Panc1 (cell line): ENCODE data around the gene KLK7. TPM values are rescaled to one million over a fixed set of nuclear protein-coding genes. Genes with fewer than 3 reads are reported as not detected.

ENCODE experiments used
- ATAC-seq: fragments of 200-7000 bp; cut with Tn5 transposase; 2 replicates; pipeline ENCODE4 v1.9.1; 2020; ENCODE audit warnings: mild to moderate bottlenecking, moderate library complexity
- BruUV-seq: library from RNA; stranded (reverse); fragments of 400-500 nt; replicated peaks from 2 replicates; lab custom pipeline; 2021; lab: Mats Ljungman, UMichigan
- CTCF ChIA-PET: fragments of 300-600 bp; sonication (Branson Sonifier 250); formaldehyde crosslinking; loops from one replicate; lab custom pipeline; 2022; ENCODE audit warnings: antibody characterized with exemption; lab: Charles Lee
- POLR2A ChIA-PET: fragments of 300-600 bp; sonication (Branson Sonifier 250); formaldehyde crosslinking; loops from one replicate; lab custom pipeline; 2022; ENCODE audit warnings: antibody characterized with exemption; lab: Charles Lee
- DNase-seq: peaks from one replicate; pipeline ENCODE4 v3.0.0-alpha.2; 2010; ENCODE audit warnings: low read depth, low spot score
- H3K27ac ChIP-seq: 2 replicates; pipeline ENCODE4 v1.5.1; 2011; ENCODE audit warnings: mild to moderate bottlenecking, low read length, inconsistent platforms
- H3K27me3 ChIP-seq: fragments of 200-500 bp; sonication (Bioruptor generic); 2 replicates; pipeline ENCODE4 v1.6.0; 2014; ENCODE audit warnings: low read length, inconsistent platforms; ENCODE audit not compliant: control insufficient read depth, insufficient read depth
- H3K36me3 ChIP-seq: fragments of 200-500 bp; sonication (Bioruptor generic); 2 replicates; pipeline ENCODE4 v1.5.1; 2014; ENCODE audit warnings: inconsistent platforms, mild to moderate bottlenecking, low read length, moderate library complexity; ENCODE audit not compliant: control insufficient read depth, insufficient read depth
- H3K4me1 ChIP-seq: 2 replicates; pipeline ENCODE4 v1.5.1; 2011; ENCODE audit warnings: inconsistent platforms, mild to moderate bottlenecking, low read length, moderate library complexity; ENCODE audit not compliant: control insufficient read depth, insufficient read depth
- H3K4me3 ChIP-seq, 2 experiments: 2 replicates each; pipeline ENCODE4 v1.5.1; 2011 to 2012; ENCODE audit warnings: low read depth in 2 of 2, low read length in 2 of 2, mild to moderate bottlenecking in 2 of 2, inconsistent platforms in 1 of 2, moderate library complexity in 1 of 2
- H3K9me3 ChIP-seq: fragments of 200-500 bp; sonication (Bioruptor generic); 2 replicates; pipeline ENCODE4 v1.5.1; 2014; ENCODE audit warnings: low read depth, mild to moderate bottlenecking, inconsistent platforms, low read length, moderate library complexity; ENCODE audit not compliant: control insufficient read depth, insufficient read depth
- POLR2AphosphoS5 ChIP-seq: IDR thresholded peaks from 2 replicates; pipeline ENCODE4 v1.6.1; 2012; ENCODE audit warnings: mild to moderate bottlenecking, low read depth, low read length, moderate library complexity
- SIN3A ChIP-seq: IDR thresholded peaks from 2 replicates; pipeline ENCODE4 v1.6.1; 2012; ENCODE audit warnings: low read depth, mild to moderate bottlenecking, low read length, moderate library complexity, borderline replicate concordance; ENCODE audit not compliant: insufficient read depth
- TCF7L2 ChIP-seq: IDR thresholded peaks from 2 replicates; pipeline ENCODE4 v1.6.1; 2011; ENCODE audit warnings: mild to moderate bottlenecking, low read depth, low read length, inconsistent platforms
- in situ Hi-C: cut with HindIII; loops from 2 replicates; pipeline ENCODE4 v1.10.0; 2016; ENCODE audit warnings: low sequenced_read_pairs, low pct_unique_long_range_greater_than_20kb
- intact Hi-C: fragments of 100-400 bp; cut with micrococcal nuclease; formaldehyde crosslinking; loops from one replicate; pipeline ENCODE4 v1.10.0; 2022; ENCODE audit not compliant: unreplicated experiment
- total RNA-seq: library from RNA; stranded (reverse); gene quantifications from one replicate; pipeline ENCODE4 v1.2.1, GENCODE V29; 2021; ENCODE audit not compliant: unreplicated experiment
- TF ChIP-seq, protein P1 (sequence below), 2 experiments: IDR thresholded peaks; 2 replicates each; pipeline ENCODE4 v1.6.1; 2011 to 2012; ENCODE audit warnings: low read depth in 2 of 2, control low read depth in 1 of 2, low read length in 1 of 2, mild to moderate bottlenecking in 1 of 2, moderate library complexity in 1 of 2; ENCODE audit not compliant: insufficient read depth in 1 of 2
- TF ChIP-seq, protein P2 (sequence below): fragments of 450-650 bp; IDR thresholded peaks from 2 replicates; pipeline ENCODE4 v1.5.1; 2017; ENCODE audit warnings: mild to moderate bottlenecking

The KLK7 gene
- total RNA-seq, 1 experiment from 2014 or later: not detected

DNA sequence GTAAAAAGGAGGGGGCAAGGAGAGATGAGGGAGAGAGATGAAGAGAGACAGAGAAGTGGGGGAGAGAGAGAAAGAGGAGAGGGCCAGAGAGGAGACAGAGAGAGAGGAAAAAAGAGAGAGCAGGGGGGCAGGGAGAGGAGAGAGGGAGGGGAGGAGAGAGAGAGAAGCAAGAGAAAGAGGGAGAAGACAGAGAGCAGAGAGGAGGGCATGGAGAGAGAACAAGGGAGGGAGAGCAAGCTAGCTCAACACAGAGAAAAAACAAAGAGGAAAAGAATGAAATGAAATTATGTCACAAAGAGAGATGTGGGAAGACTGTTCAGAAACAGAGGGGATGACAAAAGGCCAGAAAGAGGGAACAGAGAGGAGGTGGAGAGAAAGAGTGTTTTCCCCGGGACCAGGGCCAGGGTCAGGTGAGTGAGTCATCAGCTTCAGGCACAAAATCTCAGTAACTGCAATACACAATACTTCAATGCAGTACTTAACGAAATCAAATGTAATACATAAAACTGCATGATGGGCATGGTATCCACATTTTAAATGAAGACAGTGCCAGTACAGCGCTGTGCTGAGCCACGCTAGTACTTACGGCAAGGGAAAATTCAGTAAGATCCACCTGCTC, 4.8 kb downstream of the KLK7 start:
- Histone ChIP-seq H3K4me1 (no peaks in the 10 kb centered on the region), H3K27me3 (no peaks in the 10 kb centered on the region; the same call in 1 of the 2 replicates), H3K27ac (no peak overlapping the region), H3K9me3 (no peaks in the 10 kb centered on the region), H3K36me3 (no peaks in the 10 kb centered on the region), H3K4me3 (no peak overlapping the region)
- in situ Hi-C loops (no loop called here), intact Hi-C loops (no loop called here)
- no peak for DNase-seq
- TF ChIP-seq, protein P1, sequence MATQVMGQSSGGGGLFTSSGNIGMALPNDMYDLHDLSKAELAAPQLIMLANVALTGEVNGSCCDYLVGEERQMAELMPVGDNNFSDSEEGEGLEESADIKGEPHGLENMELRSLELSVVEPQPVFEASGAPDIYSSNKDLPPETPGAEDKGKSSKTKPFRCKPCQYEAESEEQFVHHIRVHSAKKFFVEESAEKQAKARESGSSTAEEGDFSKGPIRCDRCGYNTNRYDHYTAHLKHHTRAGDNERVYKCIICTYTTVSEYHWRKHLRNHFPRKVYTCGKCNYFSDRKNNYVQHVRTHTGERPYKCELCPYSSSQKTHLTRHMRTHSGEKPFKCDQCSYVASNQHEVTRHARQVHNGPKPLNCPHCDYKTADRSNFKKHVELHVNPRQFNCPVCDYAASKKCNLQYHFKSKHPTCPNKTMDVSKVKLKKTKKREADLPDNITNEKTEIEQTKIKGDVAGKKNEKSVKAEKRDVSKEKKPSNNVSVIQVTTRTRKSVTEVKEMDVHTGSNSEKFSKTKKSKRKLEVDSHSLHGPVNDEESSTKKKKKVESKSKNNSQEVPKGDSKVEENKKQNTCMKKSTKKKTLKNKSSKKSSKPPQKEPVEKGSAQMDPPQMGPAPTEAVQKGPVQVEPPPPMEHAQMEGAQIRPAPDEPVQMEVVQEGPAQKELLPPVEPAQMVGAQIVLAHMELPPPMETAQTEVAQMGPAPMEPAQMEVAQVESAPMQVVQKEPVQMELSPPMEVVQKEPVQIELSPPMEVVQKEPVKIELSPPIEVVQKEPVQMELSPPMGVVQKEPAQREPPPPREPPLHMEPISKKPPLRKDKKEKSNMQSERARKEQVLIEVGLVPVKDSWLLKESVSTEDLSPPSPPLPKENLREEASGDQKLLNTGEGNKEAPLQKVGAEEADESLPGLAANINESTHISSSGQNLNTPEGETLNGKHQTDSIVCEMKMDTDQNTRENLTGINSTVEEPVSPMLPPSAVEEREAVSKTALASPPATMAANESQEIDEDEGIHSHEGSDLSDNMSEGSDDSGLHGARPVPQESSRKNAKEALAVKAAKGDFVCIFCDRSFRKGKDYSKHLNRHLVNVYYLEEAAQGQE (IDR thresholded peaks at IDR 0.05; ENCODE audit: insufficient read depth in 1 of 2, low read depth in 2 of 2, low read length in 1 of 2): no peak
- TF ChIP-seq SIN3A (no peak), POLR2AphosphoS5 (no peak), TCF7L2 (no peak)
- TF ChIP-seq, protein P2, sequence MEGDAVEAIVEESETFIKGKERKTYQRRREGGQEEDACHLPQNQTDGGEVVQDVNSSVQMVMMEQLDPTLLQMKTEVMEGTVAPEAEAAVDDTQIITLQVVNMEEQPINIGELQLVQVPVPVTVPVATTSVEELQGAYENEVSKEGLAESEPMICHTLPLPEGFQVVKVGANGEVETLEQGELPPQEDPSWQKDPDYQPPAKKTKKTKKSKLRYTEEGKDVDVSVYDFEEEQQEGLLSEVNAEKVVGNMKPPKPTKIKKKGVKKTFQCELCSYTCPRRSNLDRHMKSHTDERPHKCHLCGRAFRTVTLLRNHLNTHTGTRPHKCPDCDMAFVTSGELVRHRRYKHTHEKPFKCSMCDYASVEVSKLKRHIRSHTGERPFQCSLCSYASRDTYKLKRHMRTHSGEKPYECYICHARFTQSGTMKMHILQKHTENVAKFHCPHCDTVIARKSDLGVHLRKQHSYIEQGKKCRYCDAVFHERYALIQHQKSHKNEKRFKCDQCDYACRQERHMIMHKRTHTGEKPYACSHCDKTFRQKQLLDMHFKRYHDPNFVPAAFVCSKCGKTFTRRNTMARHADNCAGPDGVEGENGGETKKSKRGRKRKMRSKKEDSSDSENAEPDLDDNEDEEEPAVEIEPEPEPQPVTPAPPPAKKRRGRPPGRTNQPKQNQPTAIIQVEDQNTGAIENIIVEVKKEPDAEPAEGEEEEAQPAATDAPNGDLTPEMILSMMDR: no peak
- ATAC-seq: no peak
- BruUV-seq: no TSS peak
- ChIA-PET POLR2A (no interaction called here), CTCF (interaction anchor here (0.6 kb wide), 1 partner anchor 58 kb away, joined by 3 read pairs; no protein-coding TSS in a partner anchor)

DNA sequence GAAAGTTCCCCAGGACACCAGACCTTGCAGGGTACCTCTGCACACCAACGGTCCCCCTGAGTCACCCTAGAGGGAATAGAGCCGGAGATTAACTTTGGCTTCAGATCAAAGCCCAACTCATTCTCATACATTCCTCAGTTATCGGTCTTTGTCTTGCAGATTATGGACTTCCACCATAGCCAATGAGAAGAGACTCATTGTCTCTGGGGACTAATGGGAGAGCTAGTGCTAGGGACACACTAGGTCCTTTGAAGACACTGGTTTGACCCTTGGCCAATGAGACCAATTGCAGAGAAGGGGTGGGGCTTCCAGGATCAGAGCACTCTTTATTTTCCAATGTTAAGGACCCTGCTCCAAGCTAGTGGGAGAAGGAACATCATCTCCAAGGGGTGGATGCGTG, 6.1 kb downstream of the KLK7 start:
- intact Hi-C loops: no loop called here

More for the DNA sequence above, 6.1 kb downstream of the KLK7 start:
- no peaks in the 10 kb centered on the region for H3K4me1 ChIP-seq
- ATAC-seq (no peak), DNase-seq (no peak)
- no TSS peak for BruUV-seq
- H3K4me3 ChIP-seq: no peak overlapping the region
- no peaks in the 10 kb centered on the region; the same call in 1 of the 2 replicates for H3K27me3 ChIP-seq
- no peak overlapping the region for H3K27ac ChIP-seq
- ChIA-PET CTCF (no interaction called here), POLR2A (no interaction called here)
- H3K9me3 ChIP-seq: no peaks in the 10 kb centered on the region
- TF ChIP-seq, protein P2: no peak
- TF ChIP-seq TCF7L2 (no peak), POLR2AphosphoS5 (no peak), SIN3A (no peak)
- TF ChIP-seq, protein P1 (IDR thresholded peaks at IDR 0.05; ENCODE audit: insufficient read depth in 1 of 2, low read depth in 2 of 2, low read length in 1 of 2): no peak
- in situ Hi-C loops: no loop called here
- H3K36me3 ChIP-seq: no peaks in the 10 kb centered on the region
